Chondrocyte (in vitro differentiated cells): ENCODE measurements around the gene SPON1. TPM values are rescaled to one million over a fixed set of nuclear protein-coding genes. Genes with fewer than 3 reads are reported as not detected.

Experiments used
- DNase-seq: peaks from one replicate; pipeline ENCODE4 v3.0.0; 2021; ENCODE audit warnings: mixed read lengths, low spot score
- H3K27ac Mint-ChIP-seq: one replicate; pipeline ENCODE4 v1.8.0; 2021; ENCODE audit warnings: mild to moderate bottlenecking, moderate library complexity, mixed read lengths; ENCODE audit not compliant: unreplicated experiment
- H3K27me3 Mint-ChIP-seq: 2 replicates; pipeline ENCODE4 v1.8.0; 2021; ENCODE audit warnings: low read depth, mixed read lengths
- H3K36me3 Mint-ChIP-seq: 2 replicates; pipeline ENCODE4 v1.8.0; 2021; ENCODE audit warnings: low read depth, mixed read lengths
- H3K4me1 Mint-ChIP-seq: 2 replicates; pipeline ENCODE4 v1.8.0; 2021; ENCODE audit warnings: low read depth, mild to moderate bottlenecking, mixed read lengths
- H3K4me3 Mint-ChIP-seq: one replicate; pipeline ENCODE4 v1.8.0; 2021; ENCODE audit warnings: mild to moderate bottlenecking, moderate library complexity, mixed read lengths; ENCODE audit not compliant: unreplicated experiment
- H3K9me3 Mint-ChIP-seq: 2 replicates; pipeline ENCODE4 v1.8.0; 2021; ENCODE audit warnings: low read depth, mixed read lengths
- total RNA-seq: library from RNA; stranded (reverse); gene quantifications from 3 replicates; pipeline ENCODE4 v1.2.1, GENCODE V29; 2021
- TF ChIP-seq, protein P1 (sequence below): fragments of 200-600 bp; sonication (generic); IDR thresholded peaks from 2 replicates; pipeline ENCODE4 v1.5.0; 2021; ENCODE audit warnings: antibody characterized with exemption, mild to moderate bottlenecking, moderate library complexity

The SPON1 gene
- total RNA-seq, 1 donor from 2014 or later: 0.10 TPM

DNA sequence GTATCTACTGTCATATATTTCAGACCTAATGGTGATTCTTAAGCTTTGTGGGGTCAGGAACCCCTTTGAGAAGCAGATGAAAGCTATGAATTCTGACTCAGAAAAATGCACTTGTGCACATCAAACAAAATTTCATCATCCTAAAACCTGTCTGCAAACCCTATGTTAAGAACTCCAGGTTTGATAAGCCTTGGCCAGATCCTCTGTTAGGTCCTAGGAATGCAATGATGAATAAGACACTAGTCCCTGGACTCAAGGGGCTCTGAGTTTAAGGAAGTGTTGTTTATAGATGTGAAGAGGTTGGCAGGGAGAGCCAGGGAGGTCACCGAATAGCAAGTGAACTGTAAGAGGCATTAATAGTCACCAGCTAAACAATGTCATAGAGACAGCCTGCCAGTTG lies 103.2 kb downstream of the SPON1 start:
- Mint-ChIP-seq H3K36me3 (no peaks in the 10 kb centered on the region), H3K4me1 (no peaks in the 10 kb centered on the region), H3K4me3 (no peak overlapping the region), H3K27me3 (peaks cover 13% of the 10 kb centered on the region), H3K9me3 (no peaks in the 10 kb centered on the region), H3K27ac (no peak overlapping the region)
- no peak for DNase-seq
- TF ChIP-seq, protein P1, sequence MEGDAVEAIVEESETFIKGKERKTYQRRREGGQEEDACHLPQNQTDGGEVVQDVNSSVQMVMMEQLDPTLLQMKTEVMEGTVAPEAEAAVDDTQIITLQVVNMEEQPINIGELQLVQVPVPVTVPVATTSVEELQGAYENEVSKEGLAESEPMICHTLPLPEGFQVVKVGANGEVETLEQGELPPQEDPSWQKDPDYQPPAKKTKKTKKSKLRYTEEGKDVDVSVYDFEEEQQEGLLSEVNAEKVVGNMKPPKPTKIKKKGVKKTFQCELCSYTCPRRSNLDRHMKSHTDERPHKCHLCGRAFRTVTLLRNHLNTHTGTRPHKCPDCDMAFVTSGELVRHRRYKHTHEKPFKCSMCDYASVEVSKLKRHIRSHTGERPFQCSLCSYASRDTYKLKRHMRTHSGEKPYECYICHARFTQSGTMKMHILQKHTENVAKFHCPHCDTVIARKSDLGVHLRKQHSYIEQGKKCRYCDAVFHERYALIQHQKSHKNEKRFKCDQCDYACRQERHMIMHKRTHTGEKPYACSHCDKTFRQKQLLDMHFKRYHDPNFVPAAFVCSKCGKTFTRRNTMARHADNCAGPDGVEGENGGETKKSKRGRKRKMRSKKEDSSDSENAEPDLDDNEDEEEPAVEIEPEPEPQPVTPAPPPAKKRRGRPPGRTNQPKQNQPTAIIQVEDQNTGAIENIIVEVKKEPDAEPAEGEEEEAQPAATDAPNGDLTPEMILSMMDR: no peak

DNA sequence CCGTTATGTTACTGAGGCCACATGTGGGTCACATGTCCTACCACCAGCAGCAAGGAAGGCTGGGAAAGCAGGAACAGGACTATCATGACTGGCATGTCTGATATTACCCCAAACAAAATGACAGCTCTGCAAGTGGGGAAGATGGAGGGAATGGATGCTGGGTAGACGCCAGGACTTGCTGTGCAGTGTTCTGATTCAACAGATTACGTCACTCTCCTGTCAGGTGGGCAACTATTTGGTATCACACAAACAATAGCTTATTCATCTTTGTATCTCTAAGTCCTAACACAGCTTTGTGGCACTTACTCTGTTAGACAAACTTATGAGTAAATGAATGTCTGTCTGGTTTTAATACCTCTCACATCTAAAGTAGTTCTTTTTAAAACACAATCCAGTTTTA lies 105.2 kb downstream of the SPON1 start:
- H3K4me1 Mint-ChIP-seq: no peaks in the 10 kb centered on the region
- TF ChIP-seq, protein P1: no peak
- no peak overlapping the region for H3K4me3 Mint-ChIP-seq
- no peaks in the 10 kb centered on the region for H3K9me3 Mint-ChIP-seq
- no peak for DNase-seq
- no peaks in the 10 kb centered on the region for H3K36me3 Mint-ChIP-seq
- H3K27ac Mint-ChIP-seq: no peak overlapping the region
- peaks cover 18% of the 10 kb centered on the region for H3K27me3 Mint-ChIP-seq

DNA sequence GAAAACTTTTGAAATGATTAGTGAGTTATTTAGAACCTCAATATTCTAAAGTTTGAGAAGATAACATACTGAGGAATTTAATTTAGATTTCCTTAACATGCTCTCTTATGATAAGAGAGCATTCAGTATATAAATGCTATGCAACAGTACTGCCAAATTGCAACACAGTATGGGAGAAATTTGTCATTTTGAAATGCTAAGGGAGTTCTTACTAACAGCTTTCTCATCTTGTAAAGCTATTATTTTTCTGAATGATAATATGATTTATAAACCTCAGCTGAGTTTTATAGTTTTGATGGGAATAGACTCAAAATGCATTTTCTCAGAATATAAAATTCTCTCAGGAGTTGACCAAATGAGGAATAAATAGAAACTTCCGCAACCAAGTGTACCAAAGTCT lies 108.4 kb downstream of the SPON1 start:
- Mint-ChIP-seq H3K36me3 (no peaks in the 10 kb centered on the region), H3K27me3 (peaks cover 11% of the 10 kb centered on the region), H3K9me3 (no peaks in the 10 kb centered on the region), H3K4me3 (no peak overlapping the region), H3K27ac (no peak overlapping the region), H3K4me1 (no peaks in the 10 kb centered on the region)
- TF ChIP-seq, protein P1: no peak
- DNase-seq: no peak

DNA sequence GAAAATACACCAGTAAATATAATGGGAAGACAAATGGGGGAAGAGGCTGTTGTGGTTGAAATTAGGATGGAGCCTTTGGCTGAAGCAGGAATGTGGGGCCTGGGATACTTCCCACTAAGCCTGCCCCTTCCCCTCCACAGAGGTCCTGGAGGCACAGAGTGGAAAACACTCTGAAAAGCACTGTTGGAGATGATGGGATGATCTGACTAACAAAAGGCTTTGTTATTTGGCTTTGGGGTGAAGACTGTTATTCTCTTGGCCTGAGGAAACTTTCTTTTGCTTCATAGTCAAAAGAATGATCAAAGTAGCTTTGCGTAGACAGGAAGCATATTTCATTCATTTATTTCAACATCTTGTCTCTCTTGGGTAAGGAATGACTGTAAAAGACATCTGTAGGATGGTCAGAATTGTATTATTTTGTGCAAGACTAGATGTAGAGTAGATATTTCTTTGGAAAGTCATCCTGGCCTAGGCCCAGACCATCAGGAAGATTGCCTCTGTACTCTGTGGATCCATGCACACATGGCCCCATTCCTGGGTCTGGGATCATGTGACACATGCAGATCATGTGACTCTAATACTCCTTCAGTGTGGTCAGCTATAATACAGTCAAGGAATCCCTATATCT lies 111.4 kb downstream of the SPON1 start:
- H3K9me3 Mint-ChIP-seq: no peaks in the 10 kb centered on the region
- TF ChIP-seq, protein P1: no peak
- H3K4me3 Mint-ChIP-seq: no peak overlapping the region
- H3K27me3 Mint-ChIP-seq: peaks cover 12% of the 10 kb centered on the region
- no peak overlapping the region for H3K27ac Mint-ChIP-seq
- DNase-seq: no peak
- no peaks in the 10 kb centered on the region for H3K4me1 Mint-ChIP-seq
- no peaks in the 10 kb centered on the region for H3K36me3 Mint-ChIP-seq

GRCh38 chr11:14075118-14076078 lies 112.9 kb downstream of the SPON1 start:
- H3K27me3 Mint-ChIP-seq: peaks cover 12% of the 10 kb centered on the region
- H3K4me1 Mint-ChIP-seq: no peaks in the 10 kb centered on the region
- H3K27ac Mint-ChIP-seq: no peak overlapping the region
- H3K36me3 Mint-ChIP-seq: no peaks in the 10 kb centered on the region
- no peak overlapping the region for H3K4me3 Mint-ChIP-seq
- H3K9me3 Mint-ChIP-seq: no peaks in the 10 kb centered on the region
- TF ChIP-seq, protein P1: no peak
- DNase-seq: no peak
